GM19025 (cell line): ENCODE results near the gene ARHGAP35.
"Not testable (repeated sequence)": the region's sequence is repeated elsewhere in the genome, so short reads cannot be mapped to it uniquely, and the experiment has no call there.

Experiments used
- ATAC-seq: cut with Tn5 transposase; IDR thresholded peaks from one replicate; pipeline ENCODE4 v1.9.1; 2021; ENCODE audit warnings: mild to moderate bottlenecking, low read depth, moderate library complexity; ENCODE audit not compliant: unreplicated experiment

The ARHGAP35 gene

GRCh38 chr19:46860846-46861690, at the start of gene ARHGAP35:
TSS of gene ARHGAP35 (plus strand) at chr19:46860997. CDS start at chr19:46918676, 57,679 bp downstream.
- ATAC-seq = no peak

- ATAC-seq = no peak
Measured at GRCh38 chr19:46812977-46813838, 47.6 kb upstream of the ARHGAP35 start.

DNA sequence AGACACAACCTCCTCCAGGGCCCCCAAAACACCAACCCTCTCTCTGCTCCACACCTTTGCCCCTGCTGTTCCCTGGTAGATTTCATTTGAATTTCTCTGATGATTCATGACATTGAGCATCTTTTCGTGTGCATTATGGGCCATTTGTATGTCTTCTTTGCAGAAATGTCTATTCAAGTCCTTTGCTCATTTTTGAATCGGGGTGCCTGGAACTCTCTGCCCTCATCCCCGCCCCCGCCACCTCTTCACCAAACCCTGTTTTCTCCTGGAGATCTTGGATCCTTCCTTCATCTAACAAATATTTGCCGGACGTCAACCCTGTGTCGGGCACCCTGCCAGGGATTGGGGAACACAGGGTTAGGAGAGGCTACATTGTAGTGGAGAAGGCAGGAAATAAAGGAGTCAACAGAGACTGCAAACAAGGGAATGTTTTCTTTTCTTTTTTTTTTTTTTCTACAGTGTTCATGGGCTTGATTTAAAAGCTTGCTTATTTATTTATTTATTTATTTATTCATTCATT, 46.9 kb upstream of the ARHGAP35 start:
- ATAC-seq = no peak

DNA sequence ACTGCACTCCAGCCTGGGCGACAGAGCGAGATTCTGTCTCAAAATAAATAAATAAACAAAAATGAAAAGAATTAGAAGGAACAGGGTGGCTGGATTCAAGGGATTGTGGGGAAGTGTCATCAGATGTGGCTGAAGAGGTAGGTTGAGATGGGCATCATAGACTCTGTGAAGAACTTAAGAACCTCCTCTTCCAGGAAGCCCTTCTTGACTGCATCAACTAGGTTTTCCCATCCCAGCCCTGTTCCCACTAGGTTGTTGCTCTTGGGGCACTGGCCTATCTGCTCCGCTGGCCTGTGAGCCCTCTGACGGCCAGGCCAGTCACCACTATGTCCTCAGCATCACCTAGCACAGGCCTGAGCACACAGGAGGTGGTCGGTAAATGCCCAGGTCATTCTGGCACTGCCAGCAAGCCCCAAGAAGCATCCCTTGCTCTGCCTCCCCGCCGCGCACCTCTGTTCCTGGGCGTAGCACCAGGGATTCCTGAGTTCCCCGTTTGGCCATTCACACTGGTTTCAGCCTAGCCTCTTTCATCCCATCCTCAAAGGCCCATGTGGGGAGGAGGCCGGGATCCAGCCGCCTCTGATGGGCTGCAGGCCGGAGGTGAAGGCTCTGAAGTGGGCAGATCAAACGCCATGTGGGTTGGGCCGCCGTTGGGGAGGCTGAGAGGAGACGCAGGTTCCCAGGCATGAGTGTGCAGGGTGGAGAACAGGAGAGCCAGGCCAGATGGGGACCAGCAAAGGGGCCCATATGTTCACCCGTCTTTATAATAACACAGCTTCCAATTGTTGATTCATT, 44.8 kb upstream of the ARHGAP35 start:
- no peak for ATAC-seq

GRCh38 chr19:46818812-46819211, 42.0 kb upstream of the ARHGAP35 start:
- ATAC-seq = no peak

DNA sequence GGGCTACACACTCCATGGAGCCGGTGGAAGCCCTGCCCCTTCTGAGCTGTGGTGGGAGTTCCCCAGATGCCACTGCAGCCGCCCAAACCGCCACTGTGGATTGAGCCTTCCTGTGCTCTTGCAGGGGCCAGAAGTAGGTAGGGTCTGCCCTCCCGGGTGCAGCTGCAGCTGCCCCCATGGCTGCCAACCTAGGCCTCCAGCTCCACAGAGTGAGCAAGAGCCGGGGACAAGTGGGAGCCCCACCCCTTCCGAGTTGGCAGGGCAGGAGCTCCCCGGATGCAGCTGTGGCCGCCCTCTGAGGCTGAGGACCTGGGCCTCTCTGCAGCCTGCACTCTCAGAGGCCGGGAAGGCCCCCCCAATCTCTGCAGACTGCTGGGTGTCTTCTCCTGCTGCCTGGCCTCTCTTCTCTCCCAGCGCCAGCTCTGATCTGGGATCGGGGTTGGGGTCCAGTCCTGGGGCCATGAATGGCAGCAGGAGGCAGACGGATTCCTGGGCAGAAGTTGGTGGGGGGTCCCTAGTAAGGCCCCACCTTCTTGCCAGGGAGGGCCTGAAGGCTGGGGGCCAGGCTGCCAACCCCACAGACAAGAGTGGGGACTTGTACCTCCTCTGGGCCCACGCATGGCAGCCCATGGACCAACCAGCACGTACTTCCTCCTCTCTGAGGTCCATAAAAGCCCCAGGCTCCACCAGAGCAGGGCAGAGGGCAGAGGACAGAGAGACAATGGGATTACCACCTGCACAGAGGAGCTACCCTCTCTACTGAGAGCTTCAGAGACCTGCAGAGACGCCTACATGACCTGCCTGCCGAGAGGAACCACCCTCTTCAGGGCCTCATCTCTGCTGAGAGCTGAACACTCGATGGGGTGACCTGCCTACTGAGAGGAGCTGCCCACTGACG, 39.0 kb upstream of the ARHGAP35 start:
- no peak for ATAC-seq

DNA sequence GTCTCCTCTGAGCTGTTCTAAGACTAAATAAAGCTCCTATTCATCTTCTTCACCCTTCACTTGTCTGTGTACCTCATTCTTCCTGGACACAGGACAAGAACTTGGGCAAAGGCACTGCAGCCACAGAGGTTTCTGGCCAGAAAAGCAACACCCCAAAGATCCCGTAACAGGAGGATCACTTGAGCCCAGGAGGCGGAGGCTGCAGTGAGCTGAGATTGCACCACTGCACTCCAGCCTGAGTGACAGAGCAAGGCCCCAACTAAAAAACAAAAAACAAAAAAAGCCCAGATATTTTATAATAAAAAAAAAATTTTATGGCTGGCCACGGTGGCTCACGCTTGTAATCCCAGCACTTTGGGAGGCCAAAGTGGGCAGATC, 38.4 kb upstream of the ARHGAP35 start:
- not testable (repeated sequence) for ATAC-seq

DNA sequence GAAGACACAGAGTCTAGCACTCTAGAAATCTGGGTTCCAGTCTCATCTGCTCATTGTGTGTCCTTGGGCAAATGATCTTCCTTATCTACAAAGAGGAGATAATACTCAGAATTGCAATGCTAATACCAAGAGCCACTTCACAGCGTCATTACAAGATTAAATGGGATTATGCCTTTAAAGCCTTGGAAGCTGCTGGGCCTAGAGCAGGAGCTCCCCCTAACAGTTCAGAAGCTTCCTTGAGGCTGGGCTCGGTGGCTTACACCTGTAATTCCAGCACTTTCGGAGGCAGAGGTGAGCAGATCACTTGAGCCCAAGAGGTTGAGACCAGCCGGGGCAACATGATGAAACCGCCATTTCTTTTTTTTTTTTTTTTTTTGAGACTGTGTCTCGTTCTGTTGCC, 37.7 kb upstream of the ARHGAP35 start:
- no peak for ATAC-seq

- ATAC-seq = no peak
Measured at GRCh38 chr19:46824890-46825730, 35.7 kb upstream of the ARHGAP35 start.

DNA sequence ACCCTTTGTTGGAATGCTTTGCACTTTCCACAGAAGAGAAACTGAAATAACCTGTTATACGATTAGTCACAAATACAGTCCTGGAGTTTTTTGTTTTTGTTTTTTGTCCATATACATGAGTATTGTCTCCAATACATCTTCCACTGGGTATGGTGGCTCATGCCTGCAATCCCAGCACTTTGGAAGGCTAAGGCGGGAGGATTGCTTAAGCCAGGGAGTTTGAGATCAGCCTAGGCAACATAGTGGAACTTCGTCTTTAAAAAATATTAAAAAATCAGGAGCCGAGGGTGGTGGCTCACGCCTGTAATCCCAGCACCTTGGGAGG, 35.1 kb upstream of the ARHGAP35 start:
- ATAC-seq = no peak

DNA sequence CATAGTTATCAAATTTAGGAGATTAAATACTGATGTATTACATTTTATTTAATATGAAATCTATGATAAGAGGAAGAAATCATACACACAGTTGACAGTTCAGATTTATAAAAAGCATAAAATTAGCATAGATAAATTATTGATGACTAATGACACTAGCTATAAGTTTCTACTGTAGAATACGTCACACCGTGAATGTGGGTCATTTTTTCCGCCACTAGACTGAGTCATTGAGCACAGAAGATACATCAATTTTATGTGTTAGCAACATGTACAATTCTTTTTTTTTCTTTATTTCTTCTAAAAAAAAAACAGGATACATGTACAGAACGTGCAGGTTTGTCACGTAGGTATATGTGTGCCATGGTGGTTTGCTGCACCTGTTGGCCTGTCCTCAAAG, 32.3 kb upstream of the ARHGAP35 start:
- ATAC-seq = no peak

DNA sequence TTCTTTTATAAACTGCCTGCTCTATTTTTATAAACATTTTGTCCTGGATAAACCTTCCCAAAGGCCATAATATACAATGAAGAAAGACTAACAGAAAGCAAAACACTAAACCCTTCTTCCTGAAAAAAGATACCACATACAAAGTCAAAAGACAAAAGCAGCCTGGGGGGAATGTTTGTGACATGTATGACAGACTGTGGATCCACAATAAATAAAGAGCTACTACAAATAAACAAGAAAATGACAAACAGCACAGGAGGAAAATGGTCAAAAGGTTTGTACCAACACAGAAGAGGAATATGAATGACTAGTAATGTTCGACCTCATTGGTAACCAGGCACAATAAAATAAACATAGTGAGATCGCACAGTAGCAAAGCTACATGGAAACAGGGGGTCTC, 29.9 kb upstream of the ARHGAP35 start:
- ATAC-seq = no peak

- ATAC-seq = no peak
Measured at GRCh38 chr19:46834121-46834520, 26.7 kb upstream of the ARHGAP35 start.

DNA sequence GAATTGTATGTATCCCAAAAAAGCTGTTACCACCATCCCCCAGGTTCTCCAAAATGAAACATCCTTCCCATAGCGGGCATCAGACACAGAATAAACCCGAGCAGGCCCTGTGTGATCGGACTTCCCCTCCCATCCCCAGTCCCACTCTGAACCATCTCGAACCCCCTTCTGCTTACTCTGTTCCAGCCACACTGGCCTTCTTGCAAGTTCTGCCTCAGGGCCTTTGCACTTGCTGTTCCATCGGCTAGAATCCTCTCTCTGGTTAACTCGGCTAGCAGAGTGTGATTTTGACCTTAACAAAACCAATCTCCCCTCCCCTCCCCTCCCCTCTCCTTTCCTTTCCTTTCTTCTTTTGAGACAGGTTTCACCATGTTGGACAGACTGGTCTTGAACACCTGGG, 25.8 kb upstream of the ARHGAP35 start:
- ATAC-seq = no peak

DNA sequence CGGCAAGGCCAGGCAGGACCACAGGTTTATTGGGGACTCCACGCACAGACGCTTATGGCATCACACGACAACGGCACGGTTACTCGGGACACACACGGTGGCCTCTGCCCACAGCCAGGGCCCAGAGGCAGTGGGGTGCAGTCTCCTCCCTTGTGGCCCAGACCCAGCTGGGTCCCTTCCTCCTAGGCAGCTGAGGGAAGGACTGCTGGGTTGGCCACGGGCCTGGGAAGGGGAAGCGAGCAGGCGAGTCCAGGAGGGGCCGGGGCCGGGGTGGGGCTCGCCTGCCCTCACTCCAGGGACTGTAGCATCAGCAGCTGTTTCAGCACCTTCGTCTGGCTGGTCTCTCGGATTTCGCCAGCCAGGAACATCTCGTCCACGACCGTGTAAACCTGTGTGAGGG, 22.6 kb upstream of the ARHGAP35 start:
- no peak for ATAC-seq

DNA sequence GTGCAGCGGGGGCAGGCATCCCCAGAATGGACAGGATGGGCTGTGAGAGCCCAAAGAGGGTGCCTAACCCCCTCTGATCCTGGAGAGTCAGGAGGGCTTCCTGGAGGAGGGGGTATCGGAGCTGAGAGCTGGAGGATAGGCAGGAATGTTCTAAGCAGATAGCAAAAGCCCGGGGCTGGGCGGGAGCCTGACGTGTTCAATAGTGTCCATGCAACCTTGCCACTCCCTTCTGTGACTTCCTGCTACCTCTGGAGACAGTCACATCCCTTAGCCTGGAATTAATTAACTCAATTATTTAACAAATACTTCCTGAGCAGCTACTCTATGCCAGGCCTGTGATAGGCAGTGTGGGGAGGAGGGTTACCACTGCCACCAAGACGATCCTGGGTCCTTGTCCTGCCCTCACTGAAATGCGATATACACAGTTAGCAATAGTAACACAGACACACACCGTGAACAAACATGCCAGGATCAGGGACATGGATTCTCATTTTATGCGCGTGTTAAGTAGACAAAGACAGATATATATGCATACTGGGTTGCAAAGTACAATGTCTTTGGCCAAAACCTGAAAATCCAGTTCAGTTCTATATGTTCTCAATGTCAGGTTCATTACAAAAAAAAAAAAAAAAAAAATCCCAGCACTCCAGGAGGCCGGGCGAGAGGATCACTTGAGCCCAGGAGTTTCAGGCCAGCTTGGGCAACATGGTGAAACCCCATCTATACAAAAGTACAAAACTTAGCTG, 20.9 kb upstream of the ARHGAP35 start:
- ATAC-seq = no peak

- ATAC-seq = no peak
Measured at GRCh38 chr19:46840498-46840942, 20.3 kb upstream of the ARHGAP35 start.

DNA sequence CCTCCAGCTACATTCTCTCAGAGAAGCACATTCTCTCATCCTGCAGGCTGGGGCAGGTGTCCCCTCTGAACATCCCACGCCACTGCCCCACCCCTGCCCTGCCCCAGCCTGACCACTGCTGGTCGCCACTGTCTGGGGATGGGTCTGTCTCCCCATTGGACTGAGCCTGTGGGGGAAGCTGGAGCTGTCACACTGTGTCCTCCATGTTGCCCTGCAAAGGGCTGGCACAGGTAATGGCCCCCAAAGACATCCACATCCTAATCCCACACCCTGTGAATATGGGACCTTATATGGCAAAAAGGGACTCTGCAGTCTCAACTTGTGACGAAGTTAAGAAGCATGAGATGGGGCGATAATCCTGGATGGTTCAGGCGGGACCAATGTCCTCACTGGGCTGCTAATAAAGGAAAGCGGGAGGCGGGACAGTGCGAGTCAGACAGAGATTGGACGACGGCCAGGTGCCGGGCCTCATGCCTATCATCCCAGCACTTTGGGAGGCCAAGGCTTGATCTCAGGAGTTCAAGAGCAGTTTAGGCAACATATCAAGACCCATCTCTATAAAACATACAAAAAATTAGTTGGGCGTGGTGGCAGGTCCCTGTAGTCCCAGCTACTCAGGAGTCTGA, 19.2 kb upstream of the ARHGAP35 start:
- ATAC-seq = no peak
